Lower lobe of right lung (tissue), 2 donors: ENCODE measurements around the gene LMTK3. TPM values are rescaled to one million over a fixed set of nuclear protein-coding genes. Genes with fewer than 3 reads are reported as not detected.

Experiments used
- ATAC-seq, 2 donors: fragments of 200-7000 bp; cut with Tn5 transposase; one replicate each; pipeline ENCODE4 v1.9.1; 2020 to 2022; ENCODE audit warnings: mild to moderate bottlenecking in 2 of 2, moderate library complexity in 2 of 2
- DNase-seq: peaks from one replicate; pipeline ENCODE4 v3.0.0-alpha.2; 2020
- H3K27ac ChIP-seq: fragments of 200-600 bp; one replicate; pipeline ENCODE4 v1.8.0; 2022
- H3K27me3 ChIP-seq: fragments of 200-600 bp; one replicate; pipeline ENCODE4 v1.8.0; 2022; ENCODE audit warnings: low read depth
- H3K36me3 ChIP-seq: fragments of 200-600 bp; one replicate; pipeline ENCODE4 v1.8.0; 2022; ENCODE audit warnings: mild to moderate bottlenecking
- H3K4me1 ChIP-seq: fragments of 200-600 bp; one replicate; pipeline ENCODE4 v1.8.0; 2022
- H3K4me3 ChIP-seq: fragments of 200-600 bp; one replicate; pipeline ENCODE4 v1.8.0; 2022; ENCODE audit warnings: mild to moderate bottlenecking
- H3K9me3 ChIP-seq: fragments of 200-600 bp; one replicate; pipeline ENCODE4 v1.8.0; 2022
- CTCF ChIP-seq: fragments of 200-600 bp; IDR thresholded peaks from one replicate; pipeline ENCODE4 v1.8.0; 2022; ENCODE audit warnings: antibody characterized with exemption, mild to moderate bottlenecking
- intact Hi-C: fragments of 100-400 bp; cut with DNase I; formaldehyde crosslinking; loops from one replicate; pipeline ENCODE4 v1.11.0; 2022
- total RNA-seq: library from RNA; stranded (reverse); fragmentation: NEBNext Ultra II Directional; extraction: Animal tissue kit (Norgen Biotek cat#: 25700); gene quantifications from one replicate; pipeline ENCODE4 v1.2.1, GENCODE V29; 2021
- donor health status: DM: no; HTN: yes; CAD: no; lungs with severe emphysema.

LMTK3 gene
- total RNA-seq, 1 donor from 2014 or later, result 7.1 TPM

- peaks cover 37% of the 10 kb centered on the region for H3K27me3 ChIP-seq
- intact Hi-C loops, result no loop called here
- peaks cover 26% of the 10 kb centered on the region for H3K4me1 ChIP-seq
- no peak for TF ChIP-seq CTCF
- ATAC-seq (no peak), DNase-seq (no peak)
- H3K36me3 ChIP-seq, result no peaks in the 10 kb centered on the region
- no peaks in the 10 kb centered on the region for H3K9me3 ChIP-seq
- peak overlapping the region; percentile 6 for H3K4me3 ChIP-seq
- no peak overlapping the region for H3K27ac ChIP-seq
Observed at GRCh38 chr19:48496959-48497727, 14.5 kb downstream of the LMTK3 start.

GRCh38 chr19:48495396-48495795 lies 16.2 kb downstream of the LMTK3 start:
- no peak for TF ChIP-seq CTCF
- Histone ChIP-seq H3K4me3 (no peak overlapping the region), H3K36me3 (no peaks in the 10 kb centered on the region), H3K4me1 (peaks cover 40% of the 10 kb centered on the region), H3K27me3 (peaks cover 31% of the 10 kb centered on the region), H3K27ac (no peak overlapping the region), H3K9me3 (no peaks in the 10 kb centered on the region)
- ATAC-seq (no peak), DNase-seq (no peak)
- intact Hi-C loops, result no loop called here

DNA sequence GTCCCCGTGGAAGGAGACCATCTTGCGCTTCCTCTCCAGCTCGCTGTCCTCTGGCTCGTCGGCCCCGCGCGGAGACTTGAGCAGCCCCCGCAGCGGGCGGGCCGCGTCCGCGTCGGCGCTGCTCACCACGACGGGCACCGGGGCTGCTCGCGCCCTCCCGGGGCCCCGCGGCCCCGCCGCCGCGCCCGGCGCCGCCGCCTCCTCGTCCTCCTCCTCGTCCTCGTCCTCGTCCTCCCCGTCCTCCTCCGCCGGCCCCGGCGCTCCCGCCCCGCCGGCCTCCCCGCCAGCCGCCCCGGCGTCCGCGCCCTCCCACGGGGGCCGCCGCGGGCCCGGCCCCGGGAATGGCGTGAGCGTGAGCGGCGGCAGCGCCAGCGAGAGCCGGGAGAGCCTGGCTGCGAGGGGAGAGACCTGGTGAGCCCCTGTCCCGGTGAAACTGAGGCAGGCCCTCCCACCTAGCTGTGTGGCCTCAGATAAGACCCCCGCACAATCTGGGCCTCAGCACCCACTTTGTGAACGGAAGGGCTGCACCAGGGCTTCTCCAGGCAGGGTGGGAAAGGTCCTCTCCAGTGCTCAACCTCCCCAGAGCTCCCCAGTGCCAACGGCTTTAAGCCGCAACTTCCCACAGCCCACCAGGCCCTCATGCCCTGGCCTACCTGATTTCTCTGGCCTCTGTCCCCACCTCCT lies 17.8 kb downstream of the LMTK3 start:
- TF ChIP-seq CTCF, result no peak
- ATAC-seq, result peak; percentile 0 to 7
- Histone ChIP-seq H3K4me3 (peak overlapping the region; percentile 56), H3K27ac (peak overlapping the region; percentile 68), H3K36me3 (no peaks in the 10 kb centered on the region), H3K9me3 (no peaks in the 10 kb centered on the region), H3K4me1 (peaks cover 50% of the 10 kb centered on the region), H3K27me3 (peaks cover 19% of the 10 kb centered on the region)
- intact Hi-C loops, result no loop called here
- no peak for DNase-seq

- peak overlapping the region; percentile 56 for H3K4me3 ChIP-seq
- H3K4me1 ChIP-seq, result peaks cover 50% of the 10 kb centered on the region
- H3K9me3 ChIP-seq, result no peaks in the 10 kb centered on the region
- H3K27me3 ChIP-seq, result peaks cover 15% of the 10 kb centered on the region
- DNase-seq, result peak; percentile 97
- no peaks in the 10 kb centered on the region for H3K36me3 ChIP-seq
- intact Hi-C loops, result no loop called here
- ATAC-seq, result peak; percentile 90 to 93
- no peak for TF ChIP-seq CTCF
- peak overlapping the region; percentile 68 for H3K27ac ChIP-seq
Observed at GRCh38 chr19:48492925-48493717, 18.5 kb downstream of the LMTK3 start.

DNA sequence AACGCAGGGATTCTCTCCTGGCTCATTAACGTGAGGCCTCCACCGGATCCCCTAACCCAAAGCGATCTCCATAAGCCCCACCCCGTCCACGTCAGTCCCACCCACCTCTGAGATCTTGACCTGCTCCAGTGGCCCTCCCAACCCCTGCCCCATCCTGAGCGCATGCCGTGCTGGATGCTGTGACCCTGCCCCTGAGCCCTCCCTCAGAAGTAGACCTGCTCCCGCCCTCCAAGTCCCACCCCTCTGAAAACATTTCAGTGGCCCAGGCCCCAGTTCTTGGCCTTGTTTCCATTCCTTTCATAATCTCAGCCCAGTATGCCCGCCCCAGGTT lies 19.9 kb downstream of the LMTK3 start:
- no peak for TF ChIP-seq CTCF
- no peaks in the 10 kb centered on the region for H3K9me3 ChIP-seq
- H3K36me3 ChIP-seq, result no peaks in the 10 kb centered on the region
- H3K27me3 ChIP-seq, result peaks cover 5% of the 10 kb centered on the region
- no peak for ATAC-seq
- DNase-seq, result no peak
- H3K27ac ChIP-seq, result no peak overlapping the region
- intact Hi-C loops, result no loop called here
- H3K4me3 ChIP-seq, result no peak overlapping the region
- peaks cover 50% of the 10 kb centered on the region for H3K4me1 ChIP-seq
